ACHN (cell line): ENCODE measurements around the gene RAB20.
"Not testable (repeated sequence)": the region's sequence is repeated elsewhere in the genome, so short reads cannot be mapped to it uniquely, and the experiment has no call there.

Experiments used
- DNase-seq: peaks from one replicate; pipeline ENCODE4 v3.0.0-alpha.2; 2015
- in situ Hi-C: cut with HindIII; loops from 2 replicates; pipeline ENCODE4 v1.10.0; 2017; ENCODE audit warnings: low sequenced_read_pairs, low pct_ligation_motif_present, low pct_unique_long_range_greater_than_20kb

Gene RAB20

GRCh38 chr13:110536006-110536693 lies 25.4 kb downstream of the RAB20 start:
- no peak for DNase-seq
- in situ Hi-C loops: no loop called here

- DNase-seq: no peak
- in situ Hi-C loops: no loop called here
Observed at GRCh38 chr13:110535526-110535925, 26.0 kb downstream of the RAB20 start.

- no peak for DNase-seq
- in situ Hi-C loops: no loop called here
Observed at GRCh38 chr13:110533771-110534670, 27.5 kb downstream of the RAB20 start.

GRCh38 chr13:110532258-110532657 lies 29.3 kb downstream of the RAB20 start:
- DNase-seq, in situ Hi-C loops: not testable (repeated sequence)

- in situ Hi-C loops: no loop called here
- no peak for DNase-seq
Observed at GRCh38 chr13:110531671-110532083, 29.8 kb downstream of the RAB20 start.

GRCh38 chr13:110531100-110531499 lies 30.4 kb downstream of the RAB20 start:
- in situ Hi-C loops: no loop called here
- no peak for DNase-seq

- no peak for DNase-seq
- in situ Hi-C loops: no loop called here
Observed at GRCh38 chr13:110529522-110530311, 31.8 kb downstream of the RAB20 start.

- in situ Hi-C loops: no loop called here
- DNase-seq: no peak
Observed at GRCh38 chr13:110528911-110529310, 32.6 kb downstream of the RAB20 start.

GRCh38 chr13:110528371-110528770 lies 33.2 kb downstream of the RAB20 start:
- in situ Hi-C loops: no loop called here
- no peak for DNase-seq

- in situ Hi-C loops: no loop called here
- no peak for DNase-seq
Observed at GRCh38 chr13:110525328-110526319, 35.9 kb downstream of the RAB20 start.

GRCh38 chr13:110524541-110525257 lies 36.8 kb downstream of the RAB20 start:
- in situ Hi-C loops: no loop called here
- DNase-seq: no peak

GRCh38 chr13:110523838-110524540 lies 37.5 kb downstream of the RAB20 start:
- in situ Hi-C loops: no loop called here
- no peak for DNase-seq

- no peak for DNase-seq
- in situ Hi-C loops: no loop called here
Observed at GRCh38 chr13:110523180-110523579, 38.3 kb downstream of the RAB20 start.

GRCh38 chr13:110522721-110523120 lies 38.8 kb downstream of the RAB20 start:
- in situ Hi-C loops: no loop called here
- DNase-seq: no peak

GRCh38 chr13:110521946-110522345 lies 39.6 kb downstream of the RAB20 start:
- in situ Hi-C loops: no loop called here
- no peak for DNase-seq

GRCh38 chr13:110521296-110521680 lies 40.2 kb downstream of the RAB20 start:
- no peak for DNase-seq
- in situ Hi-C loops: no loop called here
